ENCODE results near the gene PRELID1.
A peak's percentile ranks its signal among the peaks of the same experiment; 100 is the strongest.
"Not testable (repeated sequence)": the region's sequence is repeated elsewhere in the genome, so short reads cannot be mapped to it uniquely, and the experiment has no call there.

Gene PRELID1

GRCh38 chr5:177300236-177300880, 3.2 kb upstream of the PRELID1 start:
- peak; percentile 57 for DNase-seq

DNA sequence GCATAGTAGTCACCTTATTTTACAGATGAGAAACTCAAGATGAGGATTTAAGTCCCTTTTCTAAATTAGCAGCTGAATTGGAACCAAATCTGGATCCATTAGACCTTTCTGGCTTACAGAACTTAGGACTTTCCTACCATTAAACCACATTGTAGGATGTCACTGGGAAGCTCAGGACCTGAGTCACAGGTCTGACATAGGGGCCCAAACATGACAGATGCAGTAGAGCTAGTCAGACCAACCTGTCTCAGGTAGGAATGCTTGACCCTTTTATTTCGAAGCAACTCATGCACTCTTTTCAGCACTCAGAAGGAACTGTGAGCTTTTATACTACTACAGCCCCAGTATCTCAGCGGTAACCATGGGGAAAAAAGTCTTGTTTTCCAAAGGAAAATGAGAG, 2.6 kb upstream of the PRELID1 start:
- DNase-seq = no peak

GRCh38 chr5:177301503-177302165, 2.0 kb upstream of the PRELID1 start:
- peak; percentile 39 for DNase-seq

- no peak for DNase-seq
Measured at GRCh38 chr5:177302354-177303110, 1.1 kb upstream of the PRELID1 start.

- peak; percentile 24 for DNase-seq
Measured at GRCh38 chr5:177303925-177304391, 359 bp downstream of the PRELID1 start.

GRCh38 chr5:177304392-177305119, 957 bp downstream of the PRELID1 start:
- DNase-seq = peak; percentile 46

DNA sequence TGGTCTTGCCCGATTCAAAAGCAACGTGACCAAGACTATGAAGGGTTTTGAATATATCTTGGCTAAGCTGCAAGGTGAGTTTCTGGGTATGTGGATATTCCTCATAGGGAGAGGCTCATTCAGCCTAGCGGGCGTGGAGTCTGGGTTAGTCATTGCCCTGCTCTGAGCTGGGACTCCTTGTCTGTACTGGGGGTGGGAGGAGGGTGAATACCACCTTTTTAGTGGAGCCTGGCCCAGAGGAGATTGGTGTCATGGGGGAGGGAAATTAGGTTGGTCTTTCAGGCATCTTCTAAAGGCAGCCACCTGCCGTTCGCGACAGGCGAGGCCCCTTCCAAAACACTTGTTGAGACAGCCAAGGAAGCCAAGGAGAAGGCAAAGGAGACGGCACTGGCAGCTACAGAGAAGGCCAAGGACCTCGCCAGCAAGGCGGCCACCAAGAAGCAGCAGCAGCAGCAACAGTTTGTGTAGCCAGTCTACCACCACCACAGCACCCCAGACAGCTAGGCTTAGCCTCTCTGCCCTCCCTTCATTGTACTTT, 2.6 kb downstream of the PRELID1 start:
- not testable (repeated sequence) for DNase-seq

DNA sequence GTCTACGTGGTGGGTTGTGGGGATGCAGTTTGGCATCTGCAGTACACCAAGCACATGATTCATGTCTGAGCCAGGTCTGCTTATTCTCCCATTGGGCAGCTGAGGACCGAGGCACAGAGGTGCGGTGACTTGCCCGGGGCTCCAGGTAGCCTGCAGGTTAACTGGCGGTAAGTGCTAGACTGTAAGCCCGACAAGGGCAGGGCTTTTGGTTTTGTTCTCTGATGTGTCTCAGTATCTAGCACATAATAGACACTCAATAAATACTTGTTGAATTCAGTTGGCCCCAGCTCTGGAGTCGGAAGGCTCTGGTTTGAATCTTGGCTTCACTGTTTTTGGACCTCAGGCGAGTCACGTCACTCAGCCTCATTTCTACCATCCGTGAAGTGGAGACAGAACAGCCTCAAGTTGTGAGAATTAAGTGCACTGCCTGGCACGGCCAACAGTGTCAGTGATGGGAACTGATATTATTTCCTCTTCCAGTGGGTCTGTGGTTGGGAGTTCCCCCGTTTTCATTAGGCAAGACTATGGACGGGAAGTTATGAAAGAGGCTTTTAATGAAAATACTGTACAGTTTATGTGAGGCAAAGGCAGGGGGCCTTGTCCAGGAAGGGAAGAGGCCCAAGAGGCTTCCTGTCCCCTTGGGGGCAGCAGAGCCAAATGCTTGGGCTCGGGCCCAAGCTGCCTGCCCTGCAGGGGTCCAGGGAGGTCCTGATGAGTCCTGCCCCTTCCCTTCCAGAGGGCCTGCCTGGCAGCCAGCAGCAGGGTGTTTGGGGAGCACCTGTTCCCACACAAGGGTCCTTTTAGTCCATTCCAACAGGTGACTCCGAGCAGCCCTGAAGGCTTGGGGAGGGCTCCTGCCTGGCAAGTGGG, 3.3 kb downstream of the PRELID1 start:
- no peak for DNase-seq

DNA sequence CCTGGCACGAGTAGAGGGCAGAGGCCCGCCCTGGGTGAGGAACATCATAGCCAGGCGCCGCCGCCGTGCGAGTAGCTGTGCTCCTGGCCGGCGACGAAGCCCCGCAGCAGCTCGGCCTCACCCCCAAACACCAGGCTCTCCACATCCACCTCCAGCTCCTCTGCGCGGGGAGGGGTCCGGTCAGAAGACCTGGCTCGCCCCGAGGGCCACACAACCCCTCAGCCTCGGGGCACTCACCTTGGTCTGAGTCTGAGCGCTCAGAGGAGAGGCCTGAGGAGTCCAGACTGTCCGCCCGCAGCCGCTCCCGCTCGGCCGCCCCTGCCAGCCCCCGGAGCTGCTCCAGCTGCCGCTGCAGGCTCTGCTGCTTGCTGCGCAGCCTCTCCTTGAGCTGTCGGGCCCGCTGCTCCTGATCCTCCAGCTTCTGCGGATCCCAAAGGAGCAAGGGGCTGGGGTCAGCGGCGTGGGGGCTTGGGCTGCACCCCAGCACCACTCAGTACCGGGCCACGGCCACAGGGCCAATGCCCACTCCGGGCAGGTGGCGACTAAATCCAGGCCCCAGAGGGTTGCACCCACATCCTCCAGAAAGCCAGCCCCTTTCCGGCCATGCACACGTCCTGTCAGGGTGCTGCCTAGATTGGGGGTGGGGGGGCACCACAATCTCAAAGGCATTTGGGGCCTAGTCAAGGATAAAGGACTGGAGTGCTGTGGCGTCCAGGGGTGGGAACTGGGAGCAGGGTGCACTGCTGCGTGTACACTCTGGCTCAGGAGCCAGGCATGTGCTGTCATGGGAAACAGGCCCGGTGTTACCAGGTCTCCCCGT, 4.2 kb downstream of the PRELID1 start:
- no peak for DNase-seq

DNA sequence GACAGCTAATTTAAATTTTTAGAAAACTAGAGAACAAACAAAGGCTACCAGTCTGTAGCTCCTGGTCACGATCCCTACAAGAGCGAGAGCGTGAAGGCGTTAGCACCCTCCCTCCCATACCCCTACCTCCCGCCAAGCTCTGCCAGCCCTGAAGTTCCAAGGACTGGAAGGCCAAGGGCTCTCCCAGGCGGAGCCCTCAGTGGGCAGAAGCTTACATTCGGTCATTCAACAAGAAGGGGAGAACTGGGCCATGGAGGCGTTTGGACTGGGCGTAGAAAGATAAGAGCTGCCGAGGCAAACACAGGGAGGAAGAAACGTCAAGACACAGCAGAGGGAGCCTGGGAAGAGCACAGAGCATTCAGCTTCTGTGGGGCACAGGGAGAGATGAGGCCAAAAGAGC, 5.1 kb downstream of the PRELID1 start:
- DNase-seq = no peak

GRCh38 chr5:177309351-177310191, 6.0 kb downstream of the PRELID1 start:
- peak; percentile 80 for DNase-seq

DNA sequence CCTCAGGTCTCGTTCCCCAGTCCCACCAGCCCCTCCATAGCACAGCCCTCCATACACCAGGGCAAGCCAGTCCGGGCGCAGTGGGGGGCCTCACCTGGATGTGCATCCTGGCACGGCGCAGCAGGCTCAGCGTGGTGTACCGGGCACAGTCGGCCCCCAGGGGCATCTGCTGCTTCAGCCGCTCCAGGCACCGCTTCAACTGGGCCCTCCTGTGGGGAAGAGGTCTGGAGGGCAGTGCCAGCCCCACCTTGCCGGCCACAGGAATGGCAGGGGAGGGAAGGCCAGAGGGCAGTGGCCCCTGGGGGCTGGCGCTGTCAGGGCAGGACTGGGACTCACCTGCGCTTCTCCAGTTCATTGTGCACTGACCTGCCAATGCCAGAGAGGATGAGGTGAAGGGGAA, 6.7 kb downstream of the PRELID1 start:
- no peak for DNase-seq

DNA sequence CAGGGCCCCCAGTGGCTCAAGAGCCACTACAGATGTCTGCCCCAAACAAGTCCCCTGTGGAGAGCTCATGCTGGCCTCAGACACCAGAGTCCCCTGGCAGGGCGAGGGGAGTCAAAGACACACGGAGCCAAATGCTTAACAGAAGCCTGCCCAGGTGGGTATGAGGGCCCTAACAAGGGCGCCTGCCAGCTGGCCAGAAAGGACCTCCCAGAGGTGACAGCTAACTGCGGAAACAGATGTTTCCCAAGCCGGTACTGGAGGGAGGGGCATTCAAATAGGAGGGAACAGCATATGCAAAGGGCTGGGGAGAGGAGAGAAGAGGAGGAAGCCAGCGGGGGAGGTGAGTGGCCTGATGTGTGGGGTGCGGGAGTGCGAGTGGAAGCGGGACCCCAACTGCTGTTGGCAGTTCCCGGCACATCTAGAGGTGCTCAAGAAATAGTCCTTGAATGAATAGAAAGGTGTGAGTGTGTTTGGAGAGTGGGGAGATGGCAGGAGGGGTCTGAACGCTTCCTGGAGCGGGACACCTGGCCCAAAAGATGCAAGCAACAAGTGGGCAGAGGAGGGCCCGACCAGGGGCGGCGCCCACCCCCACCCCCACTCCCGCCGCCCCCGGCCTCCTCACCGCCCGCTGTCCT, 7.3 kb downstream of the PRELID1 start:
- DNase-seq = peak; percentile 25

DNA sequence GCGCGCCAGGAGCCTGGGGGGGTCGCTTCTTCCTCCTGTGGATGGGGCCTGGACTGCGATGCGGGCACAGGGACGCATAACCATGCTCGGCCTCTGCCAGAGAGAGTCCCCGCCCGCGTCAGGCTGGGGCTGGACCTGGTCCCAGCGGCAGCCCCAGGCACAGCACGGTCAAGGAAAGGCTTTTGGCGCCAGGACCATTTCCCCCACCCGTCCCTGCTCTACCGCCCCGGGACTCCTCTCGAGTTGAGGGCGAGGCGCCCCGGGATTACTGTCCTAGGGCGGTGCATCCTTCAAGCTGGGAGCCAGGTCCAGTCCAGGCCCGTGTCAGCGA, 7.8 kb downstream of the PRELID1 start:
- no peak for DNase-seq

DNA sequence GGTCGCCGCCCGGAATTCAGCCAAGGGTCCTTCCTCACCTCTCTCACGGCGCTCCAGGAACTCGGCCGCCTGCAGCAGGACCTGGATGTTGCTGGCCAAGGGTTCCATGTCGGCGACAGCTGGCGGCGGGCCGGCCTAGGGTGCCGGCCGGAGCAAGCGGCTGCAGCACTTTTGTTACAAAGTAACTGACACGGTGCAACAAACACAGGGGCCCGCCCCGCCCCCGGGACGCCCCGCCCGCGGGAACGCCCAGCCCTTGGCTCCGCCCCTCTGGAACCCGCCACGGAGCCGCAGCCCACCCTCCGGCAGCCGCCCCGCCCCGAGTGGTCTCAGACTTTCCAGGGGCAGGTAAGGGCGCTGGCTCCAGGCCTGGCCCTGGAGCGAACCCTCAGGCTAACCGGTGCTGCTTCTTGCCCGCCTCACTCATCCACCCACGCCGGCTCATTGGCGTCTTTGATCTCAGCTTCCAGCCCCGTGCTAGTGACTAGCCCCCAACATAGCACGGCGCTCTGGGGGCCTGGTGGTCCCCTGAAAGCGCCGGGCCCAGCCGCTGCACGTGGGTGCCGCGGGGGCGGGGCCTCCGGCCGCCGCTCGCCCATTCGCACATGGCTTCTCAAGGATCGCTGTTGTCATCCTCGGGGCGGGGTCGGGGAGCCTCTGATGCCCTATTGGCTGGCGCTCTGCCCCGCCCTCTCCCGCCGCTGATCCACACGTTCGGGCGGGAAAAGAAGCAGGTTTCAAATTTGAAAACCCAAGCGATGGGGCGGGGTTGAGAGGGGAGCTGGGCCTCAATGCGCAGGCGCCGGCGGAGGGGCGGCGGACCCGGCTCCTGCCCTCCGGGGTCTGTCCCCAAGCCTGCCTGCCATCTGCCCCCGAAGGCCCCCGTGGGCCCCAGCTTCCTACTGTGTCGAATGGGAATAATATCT, 8.4 kb downstream of the PRELID1 start, which contains the start of gene MXD3:
Gene MXD3 (minus strand): TSS at position 176 of the 926 bp plus-strand sequence. CDS start 68 bp downstream, at position 108.
- peak; percentile 98 for DNase-seq

DNA sequence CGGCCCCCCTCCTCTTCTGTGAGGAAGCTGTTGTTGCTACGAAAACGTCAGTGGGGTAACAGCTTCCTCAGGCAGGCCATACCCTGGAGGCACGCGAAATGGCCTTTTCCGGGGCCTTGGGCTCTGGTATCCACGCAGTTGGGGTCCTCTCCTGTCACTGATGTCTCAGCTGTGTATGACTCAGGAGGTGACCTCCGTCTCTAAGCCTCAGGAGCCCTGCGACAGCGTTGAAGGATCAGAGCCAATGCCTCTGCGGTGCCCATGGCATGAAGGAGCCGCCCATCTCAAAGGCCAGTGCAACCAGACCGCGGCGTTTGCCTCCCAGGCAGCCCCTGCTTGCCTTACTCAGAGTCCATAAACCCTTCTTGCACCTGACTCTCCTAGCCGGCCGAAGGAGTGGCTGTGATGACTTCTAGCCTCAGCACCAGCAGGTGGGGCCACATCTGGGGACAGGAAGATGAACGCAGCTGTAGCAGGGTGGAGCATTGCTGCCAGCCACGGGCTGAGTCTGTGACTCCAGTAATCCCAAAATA, 9.1 kb downstream of the PRELID1 start:
- peak; percentile 39 for DNase-seq

DNA sequence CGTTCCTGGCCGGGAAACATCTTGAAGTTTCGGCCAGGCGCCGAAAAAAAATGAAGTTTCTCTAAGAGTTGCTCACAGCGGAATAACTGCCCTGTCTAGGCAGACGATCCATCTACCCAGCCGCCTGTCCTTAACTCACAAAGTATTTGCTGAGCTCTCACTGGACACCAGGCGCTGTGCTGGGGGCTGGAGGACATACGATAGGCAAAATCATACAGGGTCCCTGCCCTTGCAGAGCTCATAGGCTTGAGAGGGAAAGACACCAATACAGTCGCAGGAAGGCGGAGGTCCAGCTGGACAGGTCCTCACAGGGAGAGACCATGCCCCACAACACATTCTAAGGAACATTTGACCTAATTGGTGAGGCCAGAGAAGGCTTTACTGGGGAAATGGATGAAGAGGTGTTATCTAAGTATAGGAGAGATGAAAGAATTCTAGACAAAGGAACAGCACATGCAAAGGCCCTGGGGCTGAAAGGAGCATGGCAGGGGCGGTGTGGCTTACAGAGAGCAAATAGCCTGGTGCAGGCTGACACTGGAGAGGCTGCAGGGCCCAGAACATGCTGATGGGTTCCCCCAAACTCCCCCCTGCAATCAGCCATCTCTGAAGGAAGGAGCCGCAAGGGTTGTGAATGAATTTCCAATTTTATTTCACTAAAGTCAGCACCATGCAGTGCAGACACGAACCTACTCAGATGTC, 10.1 kb downstream of the PRELID1 start:
- no peak for DNase-seq

Measured in CD4-positive, alpha-beta T cell treated with Interleukin-6 for 4 hours (primary cell).